ENCODE results near the gene NAPB. TPM values are rescaled to one million over a fixed set of nuclear protein-coding genes. Genes with fewer than 3 reads are reported as not detected.

The NAPB gene
- total RNA-seq, 1 donor from 2014 or later = 10.8 TPM

DNA sequence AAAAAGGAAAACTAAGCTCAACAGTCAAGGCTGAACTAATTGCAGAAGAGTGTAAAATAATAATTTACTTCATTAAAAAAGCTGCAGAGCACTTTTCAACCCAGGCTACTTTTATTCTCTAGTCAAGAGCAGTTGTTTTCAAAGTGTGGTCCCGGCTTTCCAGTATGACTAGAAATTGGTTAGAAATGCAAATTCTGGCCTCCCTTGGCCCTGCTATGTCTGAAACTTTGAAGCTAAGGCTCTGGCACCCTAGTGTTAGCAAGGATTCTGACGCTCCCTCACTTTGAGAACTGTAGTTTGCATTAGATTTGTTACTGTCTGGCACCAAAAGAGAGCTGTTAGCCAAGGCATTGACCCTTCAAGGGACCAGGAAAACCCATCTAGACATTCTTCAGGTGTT, 80.2 kb downstream of the NAPB start:
- FAIRE-seq (no peak), DNase-seq (ENCODE audit: low read depth) (no peak)
- Histone ChIP-seq H3K36me3 (ENCODE audit: control insufficient read depth, insufficient read depth, low read length) (no peaks in the 10 kb centered on the region), H3K27me3 (ENCODE audit: control insufficient read depth, insufficient read depth, low read length) (no peaks in the 10 kb centered on the region), H3K4me3 (ENCODE audit: low read depth, low read length) (no peak overlapping the region)
- TF ChIP-seq, protein P1, sequence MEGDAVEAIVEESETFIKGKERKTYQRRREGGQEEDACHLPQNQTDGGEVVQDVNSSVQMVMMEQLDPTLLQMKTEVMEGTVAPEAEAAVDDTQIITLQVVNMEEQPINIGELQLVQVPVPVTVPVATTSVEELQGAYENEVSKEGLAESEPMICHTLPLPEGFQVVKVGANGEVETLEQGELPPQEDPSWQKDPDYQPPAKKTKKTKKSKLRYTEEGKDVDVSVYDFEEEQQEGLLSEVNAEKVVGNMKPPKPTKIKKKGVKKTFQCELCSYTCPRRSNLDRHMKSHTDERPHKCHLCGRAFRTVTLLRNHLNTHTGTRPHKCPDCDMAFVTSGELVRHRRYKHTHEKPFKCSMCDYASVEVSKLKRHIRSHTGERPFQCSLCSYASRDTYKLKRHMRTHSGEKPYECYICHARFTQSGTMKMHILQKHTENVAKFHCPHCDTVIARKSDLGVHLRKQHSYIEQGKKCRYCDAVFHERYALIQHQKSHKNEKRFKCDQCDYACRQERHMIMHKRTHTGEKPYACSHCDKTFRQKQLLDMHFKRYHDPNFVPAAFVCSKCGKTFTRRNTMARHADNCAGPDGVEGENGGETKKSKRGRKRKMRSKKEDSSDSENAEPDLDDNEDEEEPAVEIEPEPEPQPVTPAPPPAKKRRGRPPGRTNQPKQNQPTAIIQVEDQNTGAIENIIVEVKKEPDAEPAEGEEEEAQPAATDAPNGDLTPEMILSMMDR (IDR thresholded peaks at IDR 0.05; ENCODE audit: insufficient read depth, low read length, severe bottlenecking) = no peak

DNA sequence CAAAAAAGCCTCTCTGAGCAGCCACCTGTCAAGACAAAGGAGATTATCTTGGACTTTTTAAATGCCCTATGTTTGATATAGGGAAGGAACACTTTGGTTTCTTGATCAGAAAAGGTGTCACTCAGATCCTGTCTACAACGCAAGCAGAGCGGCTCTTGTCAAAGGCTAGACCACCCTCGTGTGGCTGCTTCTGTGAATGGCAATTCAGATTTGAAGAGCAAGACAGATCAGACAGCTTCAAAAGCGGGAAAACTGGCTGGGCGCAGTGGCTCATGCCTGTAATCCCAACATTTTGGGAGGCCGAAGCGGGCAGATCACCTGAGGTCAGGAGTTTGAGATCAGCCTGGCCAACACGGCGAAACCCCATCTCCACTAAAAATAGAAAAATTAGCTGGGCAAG, 80.8 kb downstream of the NAPB start:
- DNase-seq (ENCODE audit: low read depth) = peak; percentile 70
- no peaks in the 10 kb centered on the region for H3K27me3 ChIP-seq (ENCODE audit: control insufficient read depth, insufficient read depth, low read length)
- TF ChIP-seq, protein P1 (IDR thresholded peaks at IDR 0.05; ENCODE audit: insufficient read depth, low read length, severe bottlenecking) = peak; percentile 71
- FAIRE-seq = peak; percentile 18
- H3K36me3 ChIP-seq (ENCODE audit: control insufficient read depth, insufficient read depth, low read length) = no peaks in the 10 kb centered on the region
- H3K4me3 ChIP-seq (ENCODE audit: low read depth, low read length) = no peak overlapping the region

DNA sequence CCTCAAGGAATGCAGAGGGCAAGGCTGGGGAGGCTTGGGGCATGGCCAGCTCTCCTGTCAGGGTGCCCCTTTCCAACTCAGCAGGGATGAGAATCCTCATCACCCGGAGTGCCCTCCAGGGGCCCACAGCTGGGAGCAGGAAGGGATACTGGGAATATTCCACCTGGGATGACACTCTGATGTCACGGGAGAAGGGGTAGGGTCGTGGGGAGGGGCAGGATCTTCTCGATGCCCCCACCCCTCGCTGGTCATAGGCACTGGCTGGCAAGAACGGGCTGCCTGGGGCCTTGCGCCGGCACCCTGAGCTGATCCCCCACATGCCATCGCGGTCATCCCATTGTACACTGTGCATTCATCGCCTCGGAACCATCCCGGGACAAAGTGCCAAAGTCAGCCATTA, 81.3 kb downstream of the NAPB start:
- no peak overlapping the region for H3K4me3 ChIP-seq (ENCODE audit: low read depth, low read length)
- TF ChIP-seq, protein P1 (IDR thresholded peaks at IDR 0.05; ENCODE audit: insufficient read depth, low read length, severe bottlenecking) = no peak
- no peaks in the 10 kb centered on the region for H3K36me3 ChIP-seq (ENCODE audit: control insufficient read depth, insufficient read depth, low read length)
- H3K27me3 ChIP-seq (ENCODE audit: control insufficient read depth, insufficient read depth, low read length) = no peaks in the 10 kb centered on the region
- DNase-seq (ENCODE audit: low read depth) (no peak), FAIRE-seq (no peak)

DNA sequence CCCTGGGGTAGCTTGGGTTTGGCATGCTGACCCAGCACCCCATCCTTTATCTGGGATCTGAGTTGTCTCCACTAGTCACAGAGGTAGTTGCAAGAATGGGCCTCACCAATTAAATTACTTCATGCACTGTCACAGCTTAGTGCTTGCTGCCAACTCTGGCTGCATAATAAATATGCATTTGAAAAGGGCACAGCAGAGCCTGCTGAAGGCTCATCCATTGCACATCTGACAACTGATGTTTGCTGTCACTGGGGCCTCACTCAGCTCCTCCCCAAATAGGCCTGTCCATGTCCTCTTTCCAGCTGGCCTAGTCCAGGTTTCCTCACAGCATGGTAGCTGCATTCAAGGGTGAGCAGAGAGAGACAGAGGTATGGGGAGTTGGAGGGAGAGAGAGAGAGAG, 84.0 kb downstream of the NAPB start:
- Histone ChIP-seq H3K36me3 (ENCODE audit: control insufficient read depth, insufficient read depth, low read length) (no peaks in the 10 kb centered on the region), H3K27me3 (ENCODE audit: control insufficient read depth, insufficient read depth, low read length) (no peaks in the 10 kb centered on the region), H3K4me3 (ENCODE audit: low read depth, low read length) (no peak overlapping the region)
- DNase-seq (ENCODE audit: low read depth) = no peak
- no peak for FAIRE-seq
- TF ChIP-seq, protein P1 (IDR thresholded peaks at IDR 0.05; ENCODE audit: insufficient read depth, low read length, severe bottlenecking) = no peak

DNA sequence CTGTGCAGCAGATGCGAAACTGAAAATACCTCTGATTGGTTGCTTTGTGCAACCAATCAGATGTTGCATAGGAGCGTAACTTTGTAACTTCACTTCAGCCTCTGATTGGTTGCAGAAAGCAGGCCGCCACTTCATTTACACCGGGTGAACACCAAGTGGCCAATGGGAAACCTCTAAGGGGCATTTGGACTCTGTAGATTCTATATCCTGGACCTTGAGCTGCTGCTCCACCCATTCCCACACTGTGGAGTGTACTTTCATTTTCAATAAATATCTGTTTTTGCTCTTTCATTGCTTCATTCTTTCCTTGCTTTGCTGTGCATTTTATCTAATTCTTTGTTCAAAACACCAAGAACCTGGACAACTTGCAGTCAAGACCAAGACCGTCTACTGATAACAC, 84.8 kb downstream of the NAPB start:
- no peak for DNase-seq (ENCODE audit: low read depth)
- H3K36me3 ChIP-seq (ENCODE audit: control insufficient read depth, insufficient read depth, low read length) = no peaks in the 10 kb centered on the region
- TF ChIP-seq, protein P1 (IDR thresholded peaks at IDR 0.05; ENCODE audit: insufficient read depth, low read length, severe bottlenecking) = no peak
- FAIRE-seq = no peak
- H3K27me3 ChIP-seq (ENCODE audit: control insufficient read depth, insufficient read depth, low read length) = no peaks in the 10 kb centered on the region
- no peak overlapping the region for H3K4me3 ChIP-seq (ENCODE audit: low read depth, low read length)

DNA sequence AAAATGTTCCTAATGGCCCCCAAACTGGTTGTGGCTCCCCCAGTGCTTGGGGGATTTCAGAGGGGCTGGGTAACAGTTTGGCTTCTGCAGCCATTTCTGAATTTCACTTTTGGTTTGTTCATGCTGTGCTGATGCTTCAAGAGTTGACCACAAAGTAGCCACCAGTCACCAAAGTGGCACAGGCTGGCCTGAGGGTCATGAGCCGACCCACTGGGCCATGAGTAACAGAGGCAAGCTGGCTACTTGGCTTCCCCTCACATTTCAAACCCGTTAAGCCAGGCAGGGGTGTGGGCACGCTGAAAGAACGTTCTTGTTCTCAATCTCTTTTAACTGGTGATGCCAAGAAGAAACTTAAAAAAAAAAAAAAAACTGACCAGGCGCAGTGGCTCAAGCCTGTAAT, 85.8 kb downstream of the NAPB start:
- FAIRE-seq (no peak), DNase-seq (ENCODE audit: low read depth) (no peak)
- TF ChIP-seq, protein P1 (IDR thresholded peaks at IDR 0.05; ENCODE audit: insufficient read depth, low read length, severe bottlenecking) = no peak
- Histone ChIP-seq H3K36me3 (ENCODE audit: control insufficient read depth, insufficient read depth, low read length) (no peaks in the 10 kb centered on the region), H3K27me3 (ENCODE audit: control insufficient read depth, insufficient read depth, low read length) (no peaks in the 10 kb centered on the region), H3K4me3 (ENCODE audit: low read depth, low read length) (no peak overlapping the region)

Measured in bronchial epithelial cell (primary cell).